ENCODE results near the gene PPP2R2C.

- TF ChIP-seq CTCF (IDR thresholded peaks at IDR 0.05), result no peak
- no peak for TF ChIP-seq POLR2A (IDR thresholded peaks at IDR 0.05)
- TF ChIP-seq POLR2AphosphoS5 (IDR thresholded peaks at IDR 0.05), result no peak
Observed at GRCh38 chr4:6364581-6364980, 107.8 kb downstream of the PPP2R2C start.
